IPS DF 19.7 (cell line): Measurements from ENCODE around the gene FMNL2.

ENCODE experiments used
- DNase-seq: peaks from one replicate; pipeline ENCODE4 v3.0.0-alpha.2; 2013; ENCODE audit warnings: low read depth, low spot score

Gene FMNL2

GRCh38 chr2:152580714-152581113 is 245.7 kb downstream of the FMNL2 start:
- DNase-seq, result no peak

GRCh38 chr2:152581360-152581759 is 246.4 kb downstream of the FMNL2 start:
- DNase-seq, result no peak

- no peak for DNase-seq
These were observed 247.1 kb downstream of the FMNL2 start for GRCh38 chr2:152582081-152582480.

GRCh38 chr2:152583512-152584229 is 248.7 kb downstream of the FMNL2 start:
- no peak for DNase-seq

- DNase-seq, result no peak
These were observed 249.3 kb downstream of the FMNL2 start for GRCh38 chr2:152584301-152584700.

GRCh38 chr2:152585830-152586484 is 251.0 kb downstream of the FMNL2 start:
- no peak for DNase-seq

- no peak for DNase-seq
These were observed 252.4 kb downstream of the FMNL2 start for GRCh38 chr2:152587187-152587947.

GRCh38 chr2:152588998-152589397 is 254.0 kb downstream of the FMNL2 start:
- no peak for DNase-seq

- no peak for DNase-seq
These were observed 259.2 kb downstream of the FMNL2 start for GRCh38 chr2:152594022-152594766.

GRCh38 chr2:152594792-152595191 is 259.8 kb downstream of the FMNL2 start:
- DNase-seq, result no peak

GRCh38 chr2:152598975-152599759 is 264.2 kb downstream of the FMNL2 start:
- DNase-seq, result no peak

GRCh38 chr2:152600051-152600657 is 265.2 kb downstream of the FMNL2 start:
- no peak for DNase-seq

GRCh38 chr2:152600697-152601096 is 265.7 kb downstream of the FMNL2 start:
- no peak for DNase-seq

GRCh38 chr2:152602750-152603149 is 267.8 kb downstream of the FMNL2 start:
- no peak for DNase-seq

- DNase-seq, result no peak
These were observed 268.2 kb downstream of the FMNL2 start for GRCh38 chr2:152603166-152603565.

- DNase-seq, result no peak
These were observed 271.1 kb downstream of the FMNL2 start for GRCh38 chr2:152606081-152606480.

GRCh38 chr2:152606941-152607340 is 272.0 kb downstream of the FMNL2 start:
- no peak for DNase-seq

- no peak for DNase-seq
These were observed 272.9 kb downstream of the FMNL2 start for GRCh38 chr2:152607793-152608300.

GRCh38 chr2:152609154-152609553 is 274.2 kb downstream of the FMNL2 start:
- no peak for DNase-seq

GRCh38 chr2:152609699-152610098 is 274.7 kb downstream of the FMNL2 start:
- DNase-seq, result no peak
